AG04450 (cell line): ENCODE measurements around the gene ZFP36L1. TPM values are rescaled to one million over a fixed set of nuclear protein-coding genes. Genes with fewer than 3 reads are reported as not detected.

ENCODE experiments used
- CTCF ChIA-PET: fragments of 300-600, 350-600 bp; formaldehyde crosslinking; extraction: SDS; loops from one replicate; lab custom pipeline; 2022; ENCODE audit warnings: antibody characterized with exemption, inconsistent platforms; lab: Charles Lee
- POLR2A ChIA-PET: fragments of 350-600 bp; formaldehyde crosslinking; extraction: SDS; loops from one replicate; lab custom pipeline; 2021; ENCODE audit warnings: antibody characterized with exemption, inconsistent platforms; lab: Yijun Ruan, JAX
- DNase-seq: peaks from one replicate; pipeline ENCODE4 v3.0.0-alpha.2; 2011; ENCODE audit warnings: low read depth, low spot score
- H3K27ac ChIP-seq: one replicate; pipeline ENCODE4 v1.5.1; 2012; ENCODE audit warnings: low read depth, low read length, control low read depth
- H3K27me3 ChIP-seq: one replicate; pipeline ENCODE4 v1.6.0; 2012; ENCODE audit warnings: low read length; ENCODE audit not compliant: control insufficient read depth, insufficient read depth
- H3K4me3 ChIP-seq: 2 replicates; pipeline ENCODE4 v1.5.1; 2011; ENCODE audit warnings: mild to moderate bottlenecking, low read depth, low read length, control low read depth
- H3K9me3 ChIP-seq: 2 replicates; pipeline ENCODE4 v1.5.1; 2012; ENCODE audit warnings: low read length; ENCODE audit not compliant: control insufficient read depth, insufficient read depth
- CTCF ChIP-seq: IDR thresholded peaks from 2 replicates; pipeline ENCODE4 v1.5.1; 2011; ENCODE audit warnings: low read depth, low read length, control low read depth, inconsistent platforms
- polyA plus RNA-seq: library from polyadenylated mRNA; depleted of rRNA; stranded (reverse); fragments of >200 nt; gene quantifications from 2 replicates; pipeline ENCODE4 v1.2.3, GENCODE V29; 2011

The ZFP36L1 gene
- polyA plus RNA-seq, 1 experiment = 54.4 TPM

GRCh38 chr14:68807987-68808386 is 15.1 kb upstream of the ZFP36L1 start:
- peaks cover 16% of the 10 kb centered on the region for H3K9me3 ChIP-seq
- ChIA-PET CTCF (no interaction called here), POLR2A (interaction anchor here (1.7 to 2.4 kb wide), 3 partner anchors 12 to 18 kb away, joined by 22 to 55 read pairs (median 34); partner anchors contain the start of gene ZFP36L1)
- no peak overlapping the region for H3K4me3 ChIP-seq
- no peaks in the 10 kb centered on the region for H3K27me3 ChIP-seq
- no peak for TF ChIP-seq CTCF
- peak overlapping the region; percentile 97 for H3K27ac ChIP-seq
- no peak for DNase-seq

- Histone ChIP-seq H3K27ac (peak overlapping the region; percentile 97), H3K9me3 (peaks cover 18% of the 10 kb centered on the region), H3K4me3 (no peak overlapping the region), H3K27me3 (no peaks in the 10 kb centered on the region)
- no peak for TF ChIP-seq CTCF
- ChIA-PET POLR2A (interaction anchor here (0.8 to 2.4 kb wide), 11 partner anchors 9 to 991 kb away, joined by 3 to 55 read pairs (median 4); partner anchors contain the start of genes ZFP36L1 and ZFYVE26), CTCF (interaction anchor here (0.6 to 1.4 kb wide), 3 partner anchors 10 to 21 kb away, joined by 3 read pairs; no protein-coding TSS in a partner anchor)
- DNase-seq = peak; percentile 95
Observed at GRCh38 chr14:68807148-68807600, 14.3 kb upstream of the ZFP36L1 start.

GRCh38 chr14:68806526-68807147 is 13.8 kb upstream of the ZFP36L1 start:
- H3K27ac ChIP-seq = peak overlapping the region; percentile 97
- H3K9me3 ChIP-seq = peaks cover 18% of the 10 kb centered on the region
- no peak for TF ChIP-seq CTCF
- no peak overlapping the region for H3K4me3 ChIP-seq
- no peaks in the 10 kb centered on the region for H3K27me3 ChIP-seq
- CTCF ChIA-PET = interaction anchor here (0.6 to 1.4 kb wide), 3 partner anchors 10 to 21 kb away, joined by 3 read pairs; no protein-coding TSS in a partner anchor
- POLR2A ChIA-PET = interaction anchor here (0.8 to 2.4 kb wide), 10 partner anchors 10 to 990 kb away, joined by 3 to 55 read pairs (median 4); partner anchors contain the start of genes ZFP36L1 and ZFYVE26
- DNase-seq = no peak

- H3K9me3 ChIP-seq = peaks cover 21% of the 10 kb centered on the region
- ChIA-PET POLR2A (interaction anchor here (0.9 to 2.4 kb wide), 2 partner anchors 10 to 12 kb away, joined by 10 to 14 read pairs; partner anchors contain the start of gene ZFP36L1), CTCF (no interaction called here)
- H3K27me3 ChIP-seq = no peaks in the 10 kb centered on the region
- TF ChIP-seq CTCF = no peak
- H3K4me3 ChIP-seq = no peak overlapping the region
- no peak for DNase-seq
- H3K27ac ChIP-seq = no peak overlapping the region
Observed at GRCh38 chr14:68805414-68805813, 12.5 kb upstream of the ZFP36L1 start.

GRCh38 chr14:68801631-68802030 is 8.8 kb upstream of the ZFP36L1 start:
- CTCF ChIA-PET = no interaction called here

More at GRCh38 chr14:68801631-68802030, 8.8 kb upstream of the ZFP36L1 start:
- Histone ChIP-seq H3K9me3 (peaks cover 7% of the 10 kb centered on the region), H3K4me3 (no peak overlapping the region), H3K27me3 (no peaks in the 10 kb centered on the region), H3K27ac (no peak overlapping the region)
- no peak for TF ChIP-seq CTCF
- POLR2A ChIA-PET = no interaction called here
- DNase-seq = no peak
